GM18519 (cell line): ENCODE results near the gene HSPB6.
A peak's percentile ranks its signal among the peaks of the same experiment; 100 is the strongest.

ENCODE experiments used
- ATAC-seq: cut with Tn5 transposase; IDR thresholded peaks from one replicate; pipeline ENCODE4 v1.9.1; 2021; ENCODE audit warnings: mild to moderate bottlenecking, moderate library complexity; ENCODE audit not compliant: unreplicated experiment, low FRiP score

The HSPB6 gene

GRCh38 chr19:35767288-35768081 lies 10.7 kb upstream of the HSPB6 start:
- no peak for ATAC-seq

GRCh38 chr19:35766571-35767104 lies 9.8 kb upstream of the HSPB6 start:
- ATAC-seq, result no peak

- no peak for ATAC-seq
Observed at GRCh38 chr19:35764432-35765315, 7.8 kb upstream of the HSPB6 start.

DNA sequence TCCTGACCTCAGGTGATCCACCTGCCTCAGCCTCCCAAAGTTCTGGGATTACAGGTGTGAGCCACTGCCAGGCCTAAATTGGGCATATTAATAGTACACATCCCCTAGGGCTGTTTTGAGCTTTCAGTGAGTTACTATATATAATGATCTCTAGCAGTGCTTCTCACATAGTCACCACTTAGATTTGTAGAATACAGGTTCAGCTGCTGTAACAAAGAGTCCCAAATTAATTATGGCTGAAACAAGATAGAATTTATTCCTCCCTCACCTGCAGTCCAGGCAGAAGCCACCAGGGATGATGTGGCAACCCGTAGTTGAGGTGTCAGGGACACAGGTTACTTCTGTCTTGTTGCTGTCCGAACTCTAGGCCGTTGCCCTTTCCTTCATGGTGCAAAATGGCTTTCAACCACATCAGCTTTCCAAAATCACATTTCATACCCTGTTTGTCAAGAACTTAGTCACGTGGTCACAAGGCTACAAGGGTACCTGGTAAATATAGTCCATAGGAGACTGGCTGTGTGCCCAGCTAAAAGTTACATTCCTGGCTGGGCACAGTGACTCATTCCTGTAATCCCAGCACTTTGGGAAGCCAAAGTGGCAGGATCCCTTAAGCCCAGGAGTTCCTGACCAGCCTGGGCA lies 4.0 kb upstream of the HSPB6 start:
- ATAC-seq, result no peak

DNA sequence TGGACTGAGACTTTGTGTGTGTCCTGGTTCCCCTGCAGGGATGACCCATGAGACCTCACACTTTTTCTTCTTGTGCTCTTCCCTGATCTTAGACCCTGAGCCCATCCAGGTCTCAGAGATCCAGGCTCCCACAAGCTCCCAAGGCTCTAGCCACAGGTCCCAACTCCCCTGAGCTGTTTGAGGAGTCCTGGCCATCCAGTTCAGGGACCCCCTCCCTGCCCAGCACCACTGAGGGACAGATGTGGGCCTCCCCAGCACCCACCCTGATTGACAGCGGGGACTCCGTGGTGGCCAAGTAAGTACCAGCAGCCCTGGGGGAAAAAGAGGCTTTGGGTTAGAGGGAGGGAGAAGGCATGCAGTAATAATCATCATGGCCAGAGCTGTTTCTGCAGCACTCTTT lies 2.9 kb upstream of the HSPB6 start:
- ATAC-seq, result no peak

DNA sequence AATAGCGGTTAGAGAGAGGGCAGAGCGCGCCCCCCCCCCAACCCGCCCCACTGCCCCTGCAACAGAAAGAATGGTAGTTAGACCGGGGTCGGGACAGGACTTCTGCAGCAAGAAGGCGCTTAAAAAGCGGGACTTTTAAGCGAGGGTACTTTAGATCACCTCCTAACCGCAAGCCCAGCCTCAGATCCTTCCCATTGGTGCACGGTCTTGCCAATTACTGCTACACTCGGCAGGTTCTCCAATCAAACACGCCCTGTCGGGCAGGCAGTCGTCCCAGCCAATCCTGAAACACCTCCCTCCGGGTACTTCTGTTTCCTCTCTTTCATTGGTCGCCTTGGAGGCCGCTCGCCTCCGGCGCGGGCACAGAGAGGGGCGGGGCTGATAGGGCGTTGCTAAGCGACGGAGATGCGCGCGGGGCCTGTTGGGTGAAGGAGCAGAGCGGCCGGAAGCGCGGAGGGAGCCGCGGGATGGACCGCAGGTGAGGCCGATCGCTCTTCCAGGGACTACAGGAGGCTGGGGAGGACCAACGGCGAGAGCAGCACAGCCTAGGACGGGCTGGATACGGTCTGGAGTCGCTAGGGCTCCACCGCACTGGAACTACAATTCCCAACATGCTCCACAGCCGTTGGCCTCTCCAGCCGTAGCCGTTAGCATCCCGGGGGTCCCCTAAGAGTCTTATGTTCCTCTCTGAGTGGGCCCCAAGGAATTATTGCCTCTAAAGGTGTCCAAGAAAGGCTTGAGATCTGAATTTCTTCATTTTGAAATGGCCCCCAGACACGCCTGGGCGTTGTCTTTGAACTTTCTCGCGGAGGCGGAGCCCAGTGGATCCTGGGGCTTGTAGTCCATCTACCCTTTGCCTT lies 1.1 kb upstream of the HSPB6 start, which contains the start of gene PROSER3:
Gene PROSER3 (plus strand): TSS at position 428 of the 860 bp plus-strand sequence. CDS start 40 bp downstream, at position 468.
- ATAC-seq, result peak; percentile 94

DNA sequence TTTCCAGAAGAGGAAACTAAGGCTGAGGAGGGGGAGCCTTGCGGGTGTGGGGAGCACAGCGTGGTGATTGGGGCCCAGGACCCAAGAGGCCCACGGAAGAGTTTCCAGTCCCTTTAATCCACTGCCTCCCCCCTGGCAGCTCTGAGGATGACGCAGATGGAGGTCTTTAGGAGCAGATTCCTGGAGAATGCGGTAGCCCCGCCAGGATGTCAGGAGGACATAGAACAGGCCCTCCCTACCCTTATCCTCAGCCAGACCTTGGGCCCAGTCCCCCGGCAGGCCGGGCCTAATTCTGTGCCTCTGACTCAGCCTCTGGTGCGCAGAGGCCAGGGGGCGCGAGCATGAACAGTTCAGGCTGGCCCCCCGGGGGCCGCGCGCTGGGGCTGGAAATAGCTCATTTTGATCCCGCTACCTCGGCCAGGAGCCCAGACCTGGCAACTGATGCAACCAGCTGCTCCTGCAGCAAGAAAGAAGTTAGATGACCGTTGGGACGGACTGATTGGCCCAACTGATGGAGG lies 461 bp upstream of the HSPB6 start:
- ATAC-seq, result no peak

DNA sequence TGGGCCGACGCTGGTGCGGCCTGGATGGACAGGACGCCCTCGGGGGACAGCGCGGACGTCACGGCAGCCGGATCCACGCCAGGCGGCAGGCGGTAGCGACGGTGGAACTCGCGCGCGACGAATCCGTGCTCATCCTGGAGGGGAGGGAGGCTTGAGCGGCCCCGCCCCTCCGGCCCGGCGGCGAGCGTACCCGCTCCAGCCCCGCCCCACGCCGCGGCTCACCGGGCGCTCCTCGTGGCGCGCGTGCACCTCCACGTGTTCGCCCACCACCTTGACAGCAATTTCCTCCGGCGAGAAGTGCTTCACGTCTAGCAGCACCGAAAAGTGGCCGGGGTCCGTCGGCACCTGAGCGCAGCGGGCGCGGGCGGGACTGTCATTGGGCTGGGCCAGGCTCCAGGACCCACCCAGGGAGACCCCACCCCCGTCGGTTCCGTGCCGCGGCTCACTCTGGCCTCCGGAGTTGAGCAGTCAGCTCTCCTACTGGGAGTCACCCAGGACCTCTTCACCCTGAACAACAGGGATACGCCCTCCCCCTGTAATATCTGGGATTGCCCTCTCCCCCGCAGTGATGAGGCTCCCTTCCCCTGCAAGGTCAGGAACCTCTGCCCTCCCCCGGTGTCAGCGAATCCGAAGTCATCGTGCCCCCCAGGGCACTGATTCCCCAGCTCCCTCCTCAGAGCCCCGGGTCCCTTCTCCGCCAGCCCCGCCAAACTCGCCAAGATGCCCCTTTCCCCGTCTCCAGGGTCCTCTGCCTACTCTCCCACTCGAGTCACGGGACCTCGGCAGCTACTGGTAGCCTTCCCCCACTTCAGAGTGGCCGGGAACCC lies 1.1 kb downstream of the HSPB6 start:
- no peak for ATAC-seq

GRCh38 chr19:35755131-35755549 lies 1.7 kb downstream of the HSPB6 start:
- ATAC-seq, result no peak

DNA sequence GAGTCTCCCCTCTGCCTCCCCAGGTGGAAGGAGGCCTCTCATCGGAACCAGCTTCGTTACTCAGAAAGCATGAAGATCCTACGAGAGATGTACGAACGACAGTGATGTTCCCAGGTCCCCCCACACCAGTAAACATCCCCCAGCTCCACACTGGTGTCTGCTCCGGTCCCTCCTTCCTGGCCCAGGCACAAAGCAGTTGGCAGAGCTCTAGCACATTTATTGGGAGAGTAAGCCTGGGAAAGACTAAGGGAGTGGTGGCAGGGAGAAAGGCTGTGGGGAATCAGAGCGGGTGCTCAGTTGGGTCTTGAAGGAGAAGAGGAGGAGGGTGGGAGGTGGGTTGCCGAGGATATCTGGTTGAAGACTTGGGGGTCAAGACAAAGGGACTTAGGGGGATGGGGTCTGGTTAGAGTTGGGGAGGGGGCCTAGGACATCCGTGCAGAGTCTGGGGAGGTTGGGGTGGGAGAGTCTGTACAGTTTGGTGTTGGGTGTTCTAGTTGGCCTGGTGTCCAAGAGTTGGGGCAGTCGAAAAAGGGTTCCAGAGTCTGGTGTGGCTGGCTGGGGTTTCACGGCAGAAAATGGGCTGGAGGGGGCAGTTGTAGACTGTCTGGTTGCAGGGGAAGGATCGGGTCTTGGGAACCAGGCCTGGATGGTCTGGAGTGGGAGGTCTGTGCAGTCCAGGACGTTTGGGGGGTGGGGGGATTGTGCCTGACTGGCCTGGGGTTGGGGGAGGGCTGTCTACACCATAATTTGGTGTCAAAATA lies 2.3 kb downstream of the HSPB6 start:
- ATAC-seq, result no peak

DNA sequence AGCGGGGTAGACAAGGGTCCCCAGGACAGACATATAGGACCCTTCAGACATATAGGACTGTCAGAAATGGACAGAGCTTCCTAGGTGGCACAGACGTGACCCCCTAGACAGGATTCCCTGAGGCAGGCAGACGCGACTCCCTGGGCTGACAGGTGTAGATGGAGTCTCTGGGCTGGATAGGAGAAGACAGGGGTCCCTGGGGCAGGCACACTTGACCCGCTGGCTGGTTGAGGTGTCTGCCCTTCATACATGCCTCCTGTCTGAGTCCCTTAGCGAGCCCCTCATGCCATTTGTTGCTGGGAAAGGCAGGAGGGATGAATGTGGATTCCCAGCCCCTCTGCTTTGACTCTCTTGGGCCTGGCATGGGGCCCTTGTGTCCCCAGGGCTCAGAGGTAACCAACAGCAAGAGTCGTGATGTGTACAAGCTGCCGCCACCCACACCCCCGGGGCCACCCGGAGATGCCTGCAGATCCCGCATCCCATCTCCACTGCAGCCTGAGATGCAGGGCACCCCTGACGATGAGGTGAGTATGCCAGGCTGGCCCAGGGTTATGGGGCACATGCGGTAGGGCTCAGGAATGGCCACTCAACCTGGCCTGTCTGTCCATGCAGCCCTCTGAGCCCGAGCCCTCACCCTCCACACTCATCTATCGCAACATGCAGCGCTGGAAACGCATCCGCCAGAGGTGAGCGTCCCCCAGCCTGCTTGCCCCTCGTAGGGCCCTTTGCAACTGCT lies 3.0 kb downstream of the HSPB6 start:
- ATAC-seq, result no peak

- no peak for ATAC-seq
Observed at GRCh38 chr19:35752746-35753350, 4.0 kb downstream of the HSPB6 start.

DNA sequence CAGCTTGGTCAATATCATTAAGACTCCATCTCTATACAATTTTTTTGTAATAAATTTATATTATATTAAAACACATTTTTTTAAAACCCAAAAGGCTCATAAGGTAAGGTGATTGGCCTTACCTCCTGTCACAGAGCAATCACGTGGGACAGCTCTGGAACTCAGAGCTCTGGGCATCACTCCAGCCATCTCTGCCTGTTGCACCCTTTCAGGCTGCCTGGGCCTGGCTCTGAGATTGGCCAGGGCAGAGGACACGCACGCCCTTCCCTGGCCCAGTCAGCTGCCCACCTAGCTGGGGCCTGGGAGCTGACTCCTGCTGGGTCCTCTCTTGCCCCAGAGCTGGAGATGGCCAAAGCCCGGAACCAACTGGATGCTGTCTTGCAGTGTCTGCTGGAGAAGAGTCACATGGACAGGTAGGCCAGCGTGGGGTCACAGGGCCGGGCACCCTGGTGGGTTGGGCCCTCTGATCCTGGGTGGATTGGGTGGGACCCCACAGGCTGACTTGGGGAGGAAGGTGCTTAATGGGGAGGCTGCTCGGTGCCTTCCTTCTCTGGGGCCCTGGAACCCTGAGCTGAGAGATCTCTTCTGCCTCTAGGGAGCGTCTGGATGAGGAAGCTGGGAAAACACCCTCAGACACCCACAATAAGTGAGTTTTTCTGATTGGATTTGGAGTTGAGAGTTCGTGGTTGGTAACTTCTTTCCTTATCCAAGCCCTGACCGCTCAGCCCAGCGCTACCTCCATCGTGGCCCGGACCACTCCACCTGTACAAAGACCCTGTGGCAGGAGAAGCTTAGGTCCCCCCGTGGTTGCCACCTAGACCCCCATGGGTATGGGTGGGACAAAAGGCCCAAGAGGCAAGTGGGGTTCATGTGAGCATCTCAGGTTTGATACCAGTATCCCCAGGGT lies 4.7 kb downstream of the HSPB6 start:
- ATAC-seq, result no peak

DNA sequence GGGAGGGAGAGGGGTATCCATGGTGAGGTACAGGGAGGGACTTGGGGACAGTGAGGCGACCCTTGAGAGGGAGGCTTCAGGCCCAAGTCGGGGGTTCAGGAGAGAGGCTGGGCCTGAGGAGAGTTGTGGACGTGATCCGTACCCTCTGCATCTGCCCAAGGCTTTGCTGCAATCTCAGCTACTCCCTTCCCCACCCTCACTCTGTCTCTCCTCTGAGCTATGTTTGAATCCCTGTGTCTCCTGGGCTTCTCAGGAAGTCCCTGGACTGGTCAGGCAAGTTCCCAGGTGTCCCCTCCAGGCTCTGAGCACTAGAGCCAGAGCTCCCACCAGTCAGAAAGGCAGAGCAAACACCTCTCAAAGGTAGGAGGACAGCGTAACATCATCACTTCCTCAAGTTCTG lies 6.7 kb downstream of the HSPB6 start:
- ATAC-seq, result no peak

GRCh38 chr19:35748106-35749020 lies 8.5 kb downstream of the HSPB6 start, which contains the start of gene LIN37:
LIN37 (plus strand) TSS chr19:35748576; CDS start chr19:35748725, 149 bp downstream.
- peak; percentile 54 for ATAC-seq
